Left lobe of liver (tissue), 2 donors: ENCODE results near the gene RUBCNL. TPM values are rescaled to one million over a fixed set of nuclear protein-coding genes. Genes with fewer than 3 reads are reported as not detected.

Experiments
- ATAC-seq: fragments of 200-7000 bp; cut with Tn5 transposase; one replicate; pipeline ENCODE4 v1.9.1; 2020; ENCODE audit warnings: mild to moderate bottlenecking, moderate library complexity
- DNase-seq: peaks from one replicate; pipeline ENCODE4 v3.0.0-alpha.2; 2020; ENCODE audit warnings: low spot score
- total RNA-seq: library from RNA; stranded (reverse); gene quantifications from one replicate; pipeline ENCODE4 v1.2.1, GENCODE V29; 2021
- donor health status: DM: no; HTN: no; CAD: no; lungs with moderate emphysema.
- donor health status: DM: no; HTN: yes; CAD: no.

Gene RUBCNL
- total RNA-seq, 1 donor from 2014 or later, result 0.68 TPM

DNA sequence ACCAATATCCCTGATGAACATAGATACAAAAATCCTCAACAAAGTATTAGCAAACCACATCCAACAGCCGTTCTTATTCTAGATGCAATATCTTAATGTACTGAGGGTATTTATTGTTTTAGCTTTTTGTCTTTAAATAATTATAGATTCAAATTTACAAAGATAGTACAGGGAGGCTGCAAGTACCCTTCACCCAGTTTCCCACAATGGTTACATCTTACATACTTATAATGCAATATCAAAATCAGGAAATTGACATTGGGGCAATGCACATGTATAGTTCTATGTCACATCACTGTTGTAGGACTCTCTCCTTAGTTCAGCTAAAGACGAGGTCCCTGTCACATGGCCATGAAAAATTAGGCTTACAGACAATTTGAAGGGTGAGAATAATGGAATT is 75.8 kb downstream of the RUBCNL start:
- ATAC-seq (no peak), DNase-seq (no peak)

DNA sequence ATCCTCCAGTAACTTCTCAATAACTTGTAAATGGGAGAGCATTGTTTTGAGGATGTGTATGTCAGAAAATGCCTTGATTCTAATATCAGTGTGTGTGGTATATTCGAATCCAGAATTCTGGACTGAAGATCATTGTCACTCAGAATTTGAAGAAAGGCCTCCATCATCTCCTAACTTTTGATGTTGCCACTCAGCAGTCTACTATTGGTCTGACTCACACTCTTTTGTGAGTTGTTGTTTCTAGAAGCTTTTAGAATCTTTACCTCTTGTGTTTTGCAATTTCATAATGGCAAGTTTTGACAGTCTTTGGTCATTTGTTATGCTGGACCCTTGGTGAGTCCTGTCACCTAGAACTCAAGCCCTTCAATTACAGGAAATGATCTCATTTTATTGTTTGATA is 77.0 kb downstream of the RUBCNL start:
- DNase-seq (no peak), ATAC-seq (no peak)

DNA sequence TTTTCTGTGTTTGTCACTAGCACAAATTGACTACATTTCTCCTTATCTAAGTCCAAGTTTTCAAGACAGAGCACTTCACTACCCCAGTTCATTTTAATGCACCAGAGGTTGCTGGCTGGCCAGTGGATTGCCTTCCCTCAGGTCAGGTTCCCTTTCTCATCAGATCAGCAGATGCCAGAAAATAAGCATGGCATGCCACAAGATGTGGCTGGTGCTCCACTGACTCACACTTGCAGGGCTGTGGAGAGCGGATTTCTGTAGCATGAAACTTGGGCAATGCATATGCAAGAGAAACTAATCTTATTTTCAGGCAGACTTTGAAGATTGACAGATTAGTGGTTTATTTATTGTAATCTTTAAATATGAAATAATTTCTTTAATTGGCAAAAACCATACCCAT is 79.5 kb downstream of the RUBCNL start:
- no peak for DNase-seq
- ATAC-seq, result no peak

DNA sequence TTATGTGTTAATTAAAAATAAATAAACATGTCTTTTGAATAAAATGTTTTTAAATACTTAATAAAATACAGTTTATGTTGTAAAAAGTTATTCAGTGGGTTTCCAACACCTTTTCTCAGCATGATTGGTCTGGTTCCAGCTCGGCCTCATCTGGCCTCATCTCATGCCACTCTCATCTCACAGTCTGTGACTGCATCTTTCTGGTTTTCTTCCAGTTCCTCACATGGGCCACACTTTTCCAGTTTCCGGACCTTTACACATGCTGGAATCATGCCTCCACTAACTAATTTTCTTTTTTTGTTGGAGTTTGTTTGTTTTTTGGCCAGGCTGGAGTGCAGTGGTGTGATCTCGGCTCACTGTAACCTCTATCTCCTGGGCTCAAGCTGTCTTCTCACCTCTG is 82.5 kb downstream of the RUBCNL start:
- DNase-seq (no peak), ATAC-seq (no peak)

DNA sequence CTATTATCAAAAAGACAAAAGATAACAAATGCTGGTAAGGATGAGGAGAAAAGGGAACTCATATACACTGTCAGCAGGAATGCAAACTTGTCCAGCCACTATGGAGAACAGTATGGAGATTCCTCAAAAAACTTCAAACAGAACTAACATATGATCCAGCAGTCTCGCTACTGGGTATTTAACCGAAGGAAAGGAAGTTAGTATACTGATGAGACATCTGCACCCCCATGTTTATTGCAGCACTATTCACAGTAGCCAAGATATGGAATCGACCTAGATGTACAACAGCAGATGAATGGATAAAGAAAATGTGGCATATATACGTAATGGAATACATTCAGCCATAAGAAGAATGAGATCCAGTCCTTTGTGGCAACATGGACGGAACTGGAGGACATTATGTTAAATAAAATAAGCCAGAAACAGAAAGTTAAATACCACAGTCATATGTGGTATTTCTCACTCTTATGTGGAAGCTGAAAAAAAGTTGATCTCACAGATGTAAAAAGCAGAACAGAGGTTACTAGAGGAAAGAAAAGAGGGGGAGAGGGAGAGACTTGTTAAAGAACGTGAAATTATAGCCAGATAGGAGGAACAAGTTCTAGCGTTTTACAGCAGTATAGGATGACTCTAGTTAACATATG is 83.2 kb downstream of the RUBCNL start:
- no peak for ATAC-seq
- no peak for DNase-seq

DNA sequence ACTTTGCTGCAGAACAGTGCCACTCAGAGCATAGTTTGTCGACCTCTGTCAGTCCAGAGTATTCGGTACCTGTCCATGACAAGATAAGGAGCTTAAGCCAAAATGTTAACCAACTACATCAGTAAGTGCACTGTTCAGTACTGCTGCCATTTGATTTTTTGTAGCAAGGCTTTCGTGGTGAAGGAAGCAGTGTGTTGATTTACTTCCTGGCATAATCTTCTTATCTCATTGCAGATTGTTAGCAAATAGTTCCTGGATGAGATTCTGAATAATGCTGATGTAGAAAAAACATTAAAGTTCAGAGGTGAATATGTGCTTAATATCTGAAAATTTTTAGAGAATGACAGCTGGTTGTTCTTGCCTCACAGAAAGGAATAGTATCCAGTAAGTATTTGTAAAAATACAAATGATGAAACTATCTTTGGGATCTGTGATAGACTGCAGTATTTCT is 89.7 kb downstream of the RUBCNL start:
- peak; percentile 45 for ATAC-seq

DNA sequence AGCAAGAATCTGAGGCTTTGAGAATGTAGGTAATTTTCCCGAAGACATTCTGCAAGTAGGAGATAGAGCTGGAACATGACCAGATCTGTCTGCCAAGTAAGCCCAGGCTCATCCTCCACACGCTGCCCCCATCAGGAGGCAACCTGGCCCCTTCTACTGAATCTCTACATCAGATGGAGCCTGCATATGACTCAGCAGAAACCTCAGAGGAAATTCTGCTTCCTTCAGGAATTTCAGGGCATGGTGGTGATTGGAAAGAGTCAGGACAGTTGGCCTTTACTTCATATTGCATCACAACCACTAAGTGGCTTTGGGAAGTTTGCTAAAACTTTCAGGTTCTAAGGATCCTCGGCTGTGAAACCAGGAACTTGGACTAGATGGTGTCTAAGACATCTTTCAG is 90.1 kb downstream of the RUBCNL start:
- DNase-seq, result no peak
- peak; percentile 5 for ATAC-seq

More for the DNA sequence above, 89.7 kb downstream of the RUBCNL start:
- no peak for DNase-seq

DNA sequence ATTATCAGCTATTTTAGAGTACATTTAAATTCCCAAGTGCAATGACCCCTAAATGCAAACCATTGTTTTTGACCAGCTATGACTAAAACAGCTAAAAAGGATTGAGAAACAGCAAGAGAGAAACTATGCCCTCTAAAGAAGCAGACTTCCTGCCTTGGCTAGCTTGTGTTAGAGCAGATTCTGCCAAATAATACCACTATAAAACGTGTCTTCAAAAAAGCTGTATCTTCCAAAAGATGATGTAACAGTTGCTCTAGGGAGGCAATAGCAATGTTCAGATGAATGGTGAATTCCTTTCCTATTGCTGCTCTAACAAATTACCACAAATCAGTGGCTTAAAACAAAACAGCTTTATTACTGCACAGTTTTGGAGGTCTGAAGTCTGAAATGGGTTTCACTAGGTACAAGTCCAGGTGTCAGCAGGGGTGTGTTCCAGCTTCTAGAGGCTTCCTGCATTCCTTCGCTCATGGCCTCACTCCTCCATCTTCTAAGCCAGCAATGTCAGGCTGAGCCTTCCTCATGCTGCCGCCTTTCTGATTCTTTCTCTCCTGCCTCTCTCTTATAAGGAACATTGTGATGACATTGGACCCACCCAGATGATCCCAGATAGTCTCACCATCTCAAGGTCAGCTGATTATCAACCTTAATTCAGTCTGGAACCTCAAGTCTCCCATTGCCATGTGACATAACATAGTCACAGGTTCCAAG is 90.8 kb downstream of the RUBCNL start:
- DNase-seq (no peak), ATAC-seq (peak; percentile 66)

DNA sequence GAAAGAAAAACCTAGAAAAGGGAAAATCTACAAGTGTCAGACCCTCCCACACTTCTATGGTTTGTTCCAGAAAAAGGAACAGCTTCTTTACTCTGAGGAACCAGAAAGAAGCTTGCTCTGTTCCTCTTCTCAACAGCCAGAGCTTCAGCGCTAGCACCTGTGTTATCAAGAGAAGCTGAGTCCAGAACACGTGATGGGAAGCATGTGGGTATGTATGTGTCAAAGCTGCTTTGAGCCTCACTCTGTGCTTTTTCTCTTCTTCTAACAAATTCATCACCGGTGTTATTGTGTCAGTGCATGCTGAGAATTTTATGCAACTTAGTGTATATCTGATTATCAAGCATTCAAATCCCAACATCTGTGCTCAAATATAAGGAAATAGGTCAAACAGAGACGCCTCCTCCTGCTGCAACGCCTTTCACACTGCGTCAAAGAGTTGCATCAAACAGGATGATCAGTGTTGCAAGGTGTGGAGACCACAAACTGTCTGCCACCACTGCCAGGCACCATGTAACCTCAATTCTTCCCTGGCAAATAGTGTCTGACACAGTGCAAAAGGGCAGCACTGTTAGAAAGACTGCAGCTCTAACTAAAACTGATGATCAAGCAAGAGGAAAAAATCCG is 91.4 kb downstream of the RUBCNL start:
- peak; percentile 90 for DNase-seq
- peak; percentile 82 for ATAC-seq

DNA sequence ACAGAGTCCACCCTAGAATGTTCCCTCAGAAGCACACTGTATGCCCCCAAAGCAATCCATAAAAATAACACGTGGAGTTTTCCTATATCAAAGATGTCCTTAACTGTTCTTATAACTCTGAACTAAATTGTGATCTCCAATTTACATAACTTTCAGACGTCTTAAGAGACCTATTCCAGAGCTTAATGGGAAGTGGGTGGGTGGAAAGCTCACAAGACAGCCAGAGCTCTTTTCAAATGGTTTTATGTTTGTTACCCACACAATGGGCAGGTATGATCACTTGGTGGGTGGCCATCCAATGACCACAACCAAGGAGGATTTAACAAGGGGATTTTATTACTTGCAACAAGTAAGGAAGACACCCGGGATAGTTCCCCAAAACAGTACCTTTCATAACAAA is 93.6 kb downstream of the RUBCNL start:
- ATAC-seq, result no peak
- no peak for DNase-seq

Other genes starting within 250 kb of the RUBCNL start
- 20.7 TPM for gene LCP1, start 205.1 kb downstream of the RUBCNL start, total RNA-seq
- gene LRRC63, start 175.3 kb downstream of the RUBCNL start, total RNA-seq, result 0.20 TPM
- 6.0 TPM for gene LRCH1, start 165.9 kb upstream of the RUBCNL start, total RNA-seq